Smooth muscle cell of the brain vasculature (primary cell): ENCODE results near the gene TLCD5.

ENCODE experiments used
- DNase-seq: peaks from one replicate; pipeline ENCODE4 v3.0.0-alpha.2; 2012; ENCODE audit warnings: low read depth, low spot score

TLCD5 gene

DNA sequence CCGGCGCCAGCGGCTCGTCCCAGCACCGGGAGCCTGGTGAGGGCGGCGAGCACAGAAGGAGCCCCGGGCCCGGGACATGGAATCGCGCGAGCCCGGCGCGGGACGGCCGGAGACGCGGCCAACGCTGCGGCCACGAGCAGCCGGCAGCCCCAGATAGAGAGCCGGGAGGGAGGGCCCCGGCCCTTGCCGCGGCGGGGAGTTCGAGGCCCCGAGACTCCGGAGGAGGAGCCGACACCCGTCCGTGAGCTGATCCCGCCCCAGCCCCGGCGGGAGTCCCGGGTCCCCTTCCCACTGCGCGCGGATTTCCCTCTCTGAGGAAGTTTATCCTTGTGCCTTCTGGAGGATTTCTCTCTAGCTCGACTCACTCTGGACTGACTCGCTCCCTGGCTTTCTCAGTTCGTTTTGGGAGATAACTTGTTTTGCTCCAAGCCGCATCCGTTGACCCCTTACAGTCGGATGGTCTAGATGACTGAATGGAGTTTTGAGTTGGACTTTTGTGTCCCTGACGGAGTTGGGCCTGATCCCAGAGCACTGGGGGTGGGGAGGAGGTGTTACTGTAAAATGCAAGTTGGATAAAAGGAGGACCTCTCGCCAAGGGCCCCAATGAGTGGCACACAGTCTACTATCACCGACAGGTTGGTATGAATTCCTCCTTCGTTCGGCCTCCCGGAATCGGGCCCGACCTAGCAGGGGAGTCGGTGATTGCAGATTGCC is 11.7 kb downstream of the TLCD5 start:
- no peak for DNase-seq

DNA sequence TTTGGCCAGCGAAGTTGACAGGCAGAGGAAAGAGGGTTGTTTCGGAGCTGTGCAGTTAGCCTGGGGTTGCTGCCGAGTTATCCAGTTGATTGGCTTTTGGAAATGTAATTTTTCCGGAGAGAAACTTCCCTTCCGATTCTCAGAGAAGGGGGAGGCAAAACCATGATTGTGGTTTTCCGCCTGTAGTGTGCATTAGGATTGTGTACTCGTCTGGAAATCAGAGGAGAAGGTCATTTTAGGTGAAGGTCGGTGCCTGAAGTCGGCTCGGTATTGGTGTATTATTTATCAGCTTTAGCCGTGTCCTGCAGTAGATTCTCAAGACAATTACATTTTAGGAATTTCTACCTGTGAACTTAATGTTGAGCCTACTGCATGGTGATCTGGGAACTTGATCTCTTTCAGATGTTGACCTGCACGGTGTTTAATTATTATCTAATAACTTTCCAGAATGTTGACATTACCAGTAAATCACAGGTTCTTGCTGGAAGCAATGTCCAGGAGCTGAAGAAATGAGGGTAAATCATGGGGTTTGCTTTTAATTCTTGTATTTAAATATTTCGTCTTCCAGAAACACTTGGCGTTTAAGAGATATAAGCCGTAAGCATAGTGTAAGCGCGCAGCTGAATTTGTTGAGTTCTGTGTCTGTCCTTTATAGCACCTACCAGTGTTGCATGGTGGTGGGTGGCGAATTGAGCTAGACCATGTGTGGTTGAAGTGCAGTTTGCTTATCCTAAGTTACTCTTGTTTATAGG is 12.4 kb downstream of the TLCD5 start:
- DNase-seq: no peak

DNA sequence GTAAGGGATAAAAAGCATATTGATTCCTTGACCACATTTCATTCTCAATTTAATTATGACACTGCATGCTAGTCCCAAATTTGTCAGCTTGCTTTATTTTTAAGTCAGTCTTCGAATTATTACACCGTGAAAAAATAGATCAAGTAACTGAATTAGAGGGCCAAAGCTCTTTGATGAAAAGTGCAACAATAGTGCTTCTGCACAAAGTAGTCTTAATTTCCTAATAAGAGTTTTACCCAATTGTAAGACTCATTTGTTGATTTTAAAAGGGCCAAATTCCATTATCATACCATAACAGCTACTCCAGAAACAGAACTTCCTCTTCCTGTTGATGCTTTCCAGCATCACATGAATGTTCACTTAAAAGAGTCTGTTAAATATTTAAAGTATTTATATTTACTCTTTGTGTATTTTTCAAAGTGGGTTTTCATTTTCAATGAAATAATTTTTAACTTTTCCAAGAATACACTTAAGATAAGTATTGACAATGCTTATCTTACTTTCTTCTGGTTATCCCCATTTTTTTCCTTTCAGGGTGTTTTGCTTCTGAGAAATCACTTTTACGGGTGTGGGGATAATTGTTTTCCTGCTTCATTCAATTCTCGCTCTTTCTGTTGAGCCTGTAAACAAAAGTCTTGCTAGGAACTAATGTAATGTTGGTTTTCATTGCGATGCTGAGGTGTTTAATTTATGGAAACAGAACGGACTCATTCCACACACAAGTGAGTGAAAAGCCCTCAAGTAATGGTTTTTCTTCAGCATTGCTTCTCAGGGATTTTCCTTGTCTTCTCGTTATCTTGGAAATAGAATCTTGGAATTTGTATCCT is 13.2 kb downstream of the TLCD5 start:
- DNase-seq: no peak

DNA sequence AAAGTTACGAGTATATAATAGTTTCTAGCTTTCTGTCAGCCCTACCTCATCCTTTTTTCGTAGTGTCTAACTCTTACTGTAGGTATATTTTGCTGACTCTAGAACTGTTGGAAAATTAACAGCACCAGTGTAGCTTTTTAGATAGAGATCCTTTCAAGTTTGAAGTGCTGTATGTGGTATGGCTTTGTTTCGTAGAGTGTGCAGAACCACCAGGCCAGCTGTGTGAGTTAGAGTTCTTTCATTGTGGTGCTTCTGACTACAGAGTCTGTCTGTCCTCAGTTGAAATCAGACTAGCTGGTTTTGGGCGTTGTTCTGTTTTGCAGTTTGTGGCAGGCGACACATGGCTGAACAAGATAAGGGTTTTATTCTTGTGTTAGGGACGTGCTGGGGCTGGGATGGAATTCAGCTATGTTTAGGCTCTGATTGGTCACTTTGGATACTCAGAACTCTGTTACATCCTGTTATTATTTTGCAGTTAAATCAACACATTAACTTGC is 14.3 kb downstream of the TLCD5 start:
- no peak for DNase-seq

DNA sequence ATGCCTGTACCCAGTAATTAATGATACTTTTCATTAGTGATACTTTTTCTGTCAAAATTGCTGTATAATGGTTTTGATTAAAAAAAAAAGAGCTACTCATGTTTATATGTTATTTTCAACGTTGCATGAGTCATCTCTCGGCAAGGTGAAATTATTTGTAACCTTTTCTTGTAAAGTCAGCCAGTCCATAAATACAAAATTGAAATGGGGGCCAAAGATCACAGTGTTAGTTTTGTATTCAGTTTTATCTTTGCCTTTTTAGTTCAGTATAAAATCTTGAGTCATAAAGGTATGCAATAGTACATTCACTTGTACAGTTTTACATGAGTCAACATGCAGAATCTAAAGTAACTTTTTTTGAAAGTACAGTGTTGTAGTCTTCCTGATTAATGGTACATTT is 15.4 kb downstream of the TLCD5 start:
- no peak for DNase-seq

DNA sequence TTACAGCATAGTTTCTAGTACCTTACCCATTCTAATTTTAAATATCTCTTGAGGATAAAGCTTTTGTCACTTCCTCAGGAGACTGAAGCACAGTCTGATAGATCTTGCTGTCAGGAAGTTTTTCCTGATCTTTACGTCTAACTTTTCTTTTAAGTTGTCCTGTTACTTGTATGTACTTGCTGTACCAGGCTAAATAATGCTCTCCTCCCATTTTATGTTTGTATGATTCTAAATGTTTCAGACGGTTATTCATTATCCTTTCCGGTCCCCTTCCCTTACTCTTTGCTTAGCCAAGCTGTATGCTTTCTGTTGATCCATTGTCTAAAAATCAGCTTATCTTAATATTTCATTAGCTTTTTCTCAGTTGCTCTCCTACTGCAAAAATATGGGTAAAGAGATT is 17.1 kb downstream of the TLCD5 start:
- DNase-seq: no peak

DNA sequence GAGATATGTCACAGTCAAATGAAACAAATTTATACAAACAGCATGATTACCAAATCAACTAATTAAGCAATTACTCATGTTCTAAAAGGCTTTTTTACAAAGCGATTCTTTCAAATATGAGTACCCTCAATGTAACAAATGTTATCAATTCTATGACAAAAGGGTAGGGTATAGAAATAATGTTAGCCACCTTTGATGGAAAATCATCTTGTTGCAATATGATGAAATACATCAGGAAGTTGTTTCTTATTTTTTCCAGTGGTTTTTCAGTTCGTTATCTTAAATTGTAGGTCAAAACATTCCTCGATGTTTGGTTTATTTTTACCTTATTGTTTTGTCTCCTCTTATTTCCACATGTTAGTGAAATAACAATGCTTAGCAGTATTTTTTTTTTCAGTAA is 17.6 kb downstream of the TLCD5 start:
- no peak for DNase-seq

DNA sequence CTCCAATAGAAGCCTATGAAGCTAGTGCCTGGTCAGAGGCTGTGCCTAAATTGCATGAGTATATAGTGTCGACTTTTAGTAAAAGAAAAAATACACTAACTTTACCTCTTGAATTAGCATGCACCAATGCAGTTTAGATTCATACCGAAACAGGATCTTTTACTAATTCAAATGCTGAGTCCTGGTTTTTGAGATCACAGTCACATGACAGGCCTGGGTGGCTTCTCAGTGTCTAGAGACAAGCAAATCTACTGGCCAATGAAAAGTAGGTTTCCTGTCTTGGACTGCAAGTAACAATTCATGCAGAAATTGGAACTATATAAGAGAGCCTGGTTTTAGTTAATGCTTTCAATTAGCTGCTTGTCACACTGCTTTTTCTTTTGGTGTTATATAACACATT is 18.3 kb downstream of the TLCD5 start:
- DNase-seq: no peak

DNA sequence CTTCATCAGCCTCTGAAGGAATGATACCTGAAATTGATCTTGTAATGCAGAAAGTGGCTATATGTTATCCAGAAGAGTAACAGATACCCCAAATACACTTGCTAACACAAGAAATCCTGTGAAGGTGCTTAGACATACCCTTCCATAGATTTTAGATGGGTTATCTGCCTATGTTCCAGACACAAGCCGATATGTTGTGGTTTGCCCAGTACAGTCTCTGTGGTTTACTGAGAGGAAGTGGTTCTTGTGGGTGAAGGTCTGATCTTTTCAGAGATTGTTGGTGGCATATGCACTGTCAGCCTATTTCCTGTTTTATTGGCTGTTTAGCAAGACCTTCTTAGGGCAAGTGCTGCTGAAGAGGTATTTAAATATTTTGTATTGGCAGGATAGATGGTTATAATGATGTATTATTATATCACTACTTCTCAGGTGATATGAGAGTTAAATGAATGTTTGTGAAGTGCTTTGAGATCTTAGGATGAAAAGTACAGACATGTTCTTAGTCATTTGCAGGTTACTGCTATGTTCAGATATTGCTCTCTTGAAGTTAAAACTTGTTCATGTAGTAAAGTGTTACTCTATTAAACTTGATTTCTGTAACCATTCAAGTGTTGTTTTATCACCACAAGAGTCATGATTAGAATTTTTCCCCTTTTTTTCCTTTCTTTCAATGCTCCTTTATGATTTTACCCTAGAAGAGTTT is 19.4 kb downstream of the TLCD5 start:
- DNase-seq: no peak

DNA sequence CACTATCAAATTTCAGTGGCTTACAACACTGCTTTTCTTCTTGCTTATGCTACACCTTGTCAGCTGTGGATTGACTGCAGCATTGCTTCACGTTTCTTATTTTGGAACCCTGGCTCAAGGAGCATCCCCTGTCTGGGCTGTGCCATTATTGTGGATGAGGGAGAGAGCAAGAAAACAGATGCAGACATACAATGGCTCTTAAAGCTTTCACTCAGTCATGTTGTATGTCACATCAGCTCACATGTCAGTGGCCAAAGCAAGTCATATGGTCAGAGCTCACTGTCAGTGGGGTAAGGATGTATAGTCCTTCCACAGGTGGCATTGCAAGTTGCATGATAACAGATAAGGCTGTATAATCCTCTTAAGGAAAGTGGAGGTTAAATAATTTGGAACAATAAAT is 21.1 kb downstream of the TLCD5 start:
- DNase-seq: no peak

DNA sequence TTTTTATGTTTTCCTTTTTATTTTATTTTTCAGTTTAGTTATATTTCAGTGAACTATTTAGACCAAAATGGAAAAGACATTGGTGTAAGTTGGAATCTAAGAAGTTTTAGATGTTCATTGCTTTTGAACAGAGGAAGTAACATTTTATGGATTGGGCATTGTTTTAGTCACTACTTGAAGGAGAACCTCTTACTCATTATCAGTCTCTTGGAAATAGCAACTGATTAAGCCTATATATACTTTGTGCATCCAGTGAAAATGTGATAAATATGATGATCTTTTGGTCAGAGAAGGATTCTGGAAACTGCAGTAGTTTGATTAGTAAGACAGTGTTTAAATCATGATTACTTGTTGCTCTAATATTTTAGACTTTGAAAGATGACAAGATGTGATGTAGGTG is 25.5 kb downstream of the TLCD5 start:
- no peak for DNase-seq

DNA sequence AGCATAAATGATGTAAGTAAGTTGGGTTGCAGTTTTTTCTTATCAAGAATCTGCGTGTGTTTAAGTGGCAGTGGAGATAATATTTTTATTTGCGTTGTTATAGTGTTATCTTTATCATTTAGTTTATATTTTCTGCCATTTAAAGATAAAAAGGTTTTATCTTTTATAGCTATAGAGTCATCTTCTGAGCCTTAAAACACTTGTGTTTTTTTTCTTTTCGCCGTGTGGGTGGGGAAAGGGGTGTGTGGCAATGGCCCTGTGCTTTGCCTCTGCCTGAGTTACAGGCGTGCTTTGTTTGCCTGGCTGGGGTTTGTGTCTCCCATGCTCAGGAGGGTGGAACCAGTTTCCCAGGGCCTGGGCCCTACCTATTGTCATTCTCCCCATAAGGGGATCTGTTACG is 27.3 kb downstream of the TLCD5 start:
- no peak for DNase-seq

DNA sequence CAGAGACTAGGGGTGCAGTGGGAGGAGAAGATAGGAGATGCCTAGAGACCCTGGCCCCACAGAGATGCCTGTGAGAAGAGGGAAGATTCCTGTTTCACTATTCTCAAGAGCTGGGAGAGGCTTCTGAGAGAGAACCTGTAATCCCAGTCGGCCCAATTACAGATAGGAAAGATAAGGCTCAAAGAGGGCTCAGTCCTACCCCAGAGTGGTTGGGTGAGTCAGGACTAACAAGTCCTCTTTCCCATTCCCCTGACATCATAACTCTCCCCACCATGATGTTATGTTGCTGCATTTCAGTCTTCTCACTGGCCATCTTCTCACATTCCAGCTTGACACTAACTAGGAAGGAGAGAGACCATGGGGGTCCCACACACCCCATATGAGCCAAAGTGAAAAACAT is 29.0 kb downstream of the TLCD5 start:
- DNase-seq: no peak

DNA sequence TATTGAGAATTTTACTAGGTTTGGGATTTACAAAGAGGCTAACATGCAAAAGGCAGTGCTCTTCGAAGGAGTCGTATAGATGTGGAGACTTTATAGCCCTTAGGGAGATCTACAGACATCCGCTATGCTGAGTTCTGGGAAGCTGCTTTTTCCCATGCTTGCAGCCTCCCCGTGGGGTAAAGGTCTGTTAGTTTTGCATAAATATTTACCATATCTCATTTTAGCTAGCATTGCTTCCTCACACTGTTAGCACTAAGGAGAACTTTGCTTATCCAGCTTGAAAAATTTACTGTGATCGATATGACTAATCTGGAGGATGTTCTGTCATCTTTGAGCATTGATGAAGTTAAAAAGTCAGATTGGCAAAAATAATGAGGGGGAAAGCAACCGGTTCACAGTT is 29.7 kb downstream of the TLCD5 start:
- DNase-seq: no peak

DNA sequence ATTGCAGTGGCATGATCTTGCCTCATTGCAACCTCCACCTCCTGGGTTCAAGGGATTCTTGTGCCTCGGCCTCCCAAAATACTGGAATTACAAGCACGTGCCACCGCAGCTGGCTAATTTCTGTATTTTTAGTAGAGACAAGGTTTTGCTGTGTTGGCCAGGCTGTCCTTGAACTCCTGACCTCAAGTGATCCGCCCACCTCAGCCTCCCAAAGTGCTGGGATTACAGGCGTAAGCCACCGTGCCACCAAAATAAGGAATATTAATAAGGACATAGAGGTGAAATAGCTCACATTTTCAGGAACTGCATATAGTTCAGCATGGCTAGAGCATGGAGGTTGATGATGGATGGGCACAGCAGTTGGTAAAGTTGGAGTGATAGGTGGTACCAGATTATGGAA is 32.5 kb downstream of the TLCD5 start:
- no peak for DNase-seq

DNA sequence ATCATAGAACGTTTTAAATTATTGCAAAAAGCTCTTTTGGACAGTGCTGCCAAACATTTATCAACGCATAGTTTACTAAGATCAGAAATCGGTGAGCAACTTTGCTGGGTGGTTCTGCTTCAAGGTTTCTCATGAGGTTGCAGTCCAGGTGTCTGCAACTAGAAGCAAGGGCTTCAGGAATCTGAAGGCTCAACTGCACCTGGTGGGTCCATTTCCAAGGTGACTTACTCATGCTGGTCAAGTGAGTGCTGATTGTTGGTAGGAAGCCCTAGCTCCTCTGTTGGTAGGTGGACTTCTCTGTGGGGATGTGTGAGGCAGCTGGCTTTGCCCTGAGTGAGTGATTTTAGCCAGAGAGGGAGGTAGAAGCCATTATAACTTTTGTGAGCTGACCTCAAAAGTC is 33.6 kb downstream of the TLCD5 start:
- no peak for DNase-seq

DNA sequence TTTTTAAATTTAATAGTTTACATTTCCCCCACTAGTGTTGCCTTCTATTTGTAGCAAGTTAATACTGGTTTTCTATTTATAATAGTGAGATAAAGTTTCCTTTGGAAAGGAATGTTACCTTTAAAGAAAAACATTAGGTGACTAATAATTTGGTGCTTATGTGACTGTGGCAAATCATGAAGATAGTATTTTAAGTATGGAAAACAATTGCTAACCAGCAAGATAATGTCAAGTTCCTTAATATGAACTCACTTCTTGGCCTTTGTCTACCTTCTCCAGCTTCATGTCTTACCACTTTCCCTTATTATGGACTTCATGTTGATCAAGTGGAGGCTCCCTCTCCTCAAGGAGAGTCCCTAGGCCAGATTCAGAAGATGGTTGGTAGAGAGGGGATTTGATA is 38.3 kb downstream of the TLCD5 start:
- no peak for DNase-seq

DNA sequence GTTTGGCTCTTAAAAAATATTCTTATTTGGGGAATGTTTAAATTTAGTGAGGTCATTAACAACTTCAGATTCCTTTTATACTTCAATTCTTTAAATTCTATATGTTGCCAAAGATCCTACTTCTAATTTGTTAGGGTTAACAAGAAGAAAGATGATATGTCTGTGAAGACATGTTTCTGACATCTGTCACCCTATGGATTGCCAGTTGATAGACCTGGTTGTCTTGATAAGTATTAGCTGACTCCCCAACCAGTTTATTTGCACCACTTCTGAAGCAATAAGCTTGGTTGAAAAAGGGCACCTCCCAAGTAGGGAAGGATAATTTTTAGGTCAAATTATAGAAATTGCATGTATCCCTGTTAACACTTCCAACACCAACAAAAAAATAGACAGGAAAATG is 40.4 kb downstream of the TLCD5 start:
- no peak for DNase-seq

DNA sequence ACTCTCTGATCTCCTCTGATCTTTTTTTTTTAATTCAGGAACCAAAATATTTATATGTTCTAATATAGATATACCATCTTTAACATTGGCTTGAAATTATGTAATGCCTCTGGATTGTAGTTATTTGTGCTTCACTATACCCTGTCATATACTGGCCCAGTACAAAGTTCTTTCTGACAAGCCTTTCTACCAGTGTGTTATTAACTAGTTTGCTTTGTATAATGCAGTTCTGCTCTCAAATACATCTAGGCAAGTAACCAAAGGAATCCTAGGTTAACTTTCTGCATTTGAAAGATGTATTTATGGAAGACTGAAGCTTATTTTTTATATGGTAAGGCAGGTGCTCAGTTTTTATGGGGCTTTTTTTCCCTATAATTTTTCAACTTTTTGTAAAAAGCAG is 47.2 kb downstream of the TLCD5 start:
- DNase-seq: no peak

DNA sequence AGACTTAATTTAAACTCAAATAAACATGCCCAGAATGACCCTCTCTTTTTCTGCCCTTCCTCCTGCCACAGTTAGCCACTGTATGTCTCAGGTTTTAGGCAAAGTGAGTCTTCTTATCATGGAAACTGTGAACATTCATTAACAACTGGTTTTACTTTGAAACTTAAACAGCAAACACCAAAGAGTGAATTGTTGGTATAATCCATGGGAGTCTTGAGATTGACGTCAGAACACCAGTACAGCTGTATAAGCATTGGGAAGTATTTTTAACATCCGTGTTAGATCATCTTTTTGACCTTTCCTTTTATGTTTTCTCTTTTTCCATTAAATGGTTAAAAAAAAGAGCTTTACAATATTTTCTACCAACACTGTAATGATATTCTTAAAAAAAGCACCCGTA is 50.0 kb downstream of the TLCD5 start:
- DNase-seq: peak; percentile 79

DNA sequence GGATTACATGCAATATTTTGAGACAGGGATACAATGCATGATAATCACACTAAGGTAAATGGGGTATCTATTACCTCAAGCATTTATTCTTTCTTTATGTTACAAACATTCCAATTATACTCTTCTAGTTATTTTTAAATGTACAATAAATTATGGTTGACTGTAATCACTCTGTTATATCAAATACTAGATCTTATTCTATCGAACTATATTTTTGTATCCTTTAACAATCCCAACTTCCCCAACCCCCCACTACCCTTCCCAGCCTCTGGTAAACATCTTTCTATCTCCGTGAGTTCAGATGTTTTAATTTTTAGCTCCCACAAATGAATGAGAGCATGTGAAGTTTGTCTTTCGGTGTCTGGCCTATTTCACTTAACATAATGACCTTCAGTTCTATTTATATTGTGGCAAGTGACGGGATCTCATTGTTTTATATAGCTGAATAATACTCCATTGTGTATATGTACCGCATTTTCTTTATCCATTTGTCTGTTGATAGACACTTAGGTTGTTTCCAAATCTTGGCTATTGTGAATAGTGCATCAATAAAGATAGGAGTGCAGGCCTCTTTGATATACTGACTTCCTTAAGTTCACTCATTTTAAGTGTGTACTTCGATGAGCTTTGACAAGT is 51.6 kb downstream of the TLCD5 start:
- no peak for DNase-seq
